GM12892 (cell line): ENCODE measurements around the gene ZC3H12C. TPM values are rescaled to one million over a fixed set of nuclear protein-coding genes. Genes with fewer than 3 reads are reported as not detected.

ENCODE experiments used
- DNase-seq: peaks from one replicate; pipeline ENCODE4 v3.0.0; 2011; ENCODE audit not compliant: insufficient read length
- FAIRE-seq: peaks from 2 replicates; lab custom pipeline; 2011; peaks lifted over from hg19 to GRCh38; lab: Jason Lieb, UNC
- POLR2A ChIP-seq: IDR thresholded peaks from 2 replicates; pipeline ENCODE4 v1.6.1; 2011; ENCODE audit warnings: low read depth, low read length, control low read depth
- POLR2AphosphoS5 ChIP-seq: IDR thresholded peaks from 2 replicates; pipeline ENCODE4 v1.6.1; 2011; ENCODE audit warnings: low read depth, low read length, control low read depth
- TAF1 ChIP-seq: IDR thresholded peaks from 2 replicates; pipeline ENCODE4 v1.6.1; 2011; ENCODE audit warnings: low read depth, mild to moderate bottlenecking, control low read depth, low read length, borderline replicate concordance
- polyA plus RNA-seq: library from polyadenylated mRNA; unstranded; fragments of >200 nt; gene quantifications from one replicate; pipeline ENCODE4 v1.2.1, GENCODE V29; 2012; ENCODE audit warnings: missing spikeins, inconsistent platforms; ENCODE audit not compliant: missing spikeins

Gene ZC3H12C
- 15.0 TPM for polyA plus RNA-seq

DNA sequence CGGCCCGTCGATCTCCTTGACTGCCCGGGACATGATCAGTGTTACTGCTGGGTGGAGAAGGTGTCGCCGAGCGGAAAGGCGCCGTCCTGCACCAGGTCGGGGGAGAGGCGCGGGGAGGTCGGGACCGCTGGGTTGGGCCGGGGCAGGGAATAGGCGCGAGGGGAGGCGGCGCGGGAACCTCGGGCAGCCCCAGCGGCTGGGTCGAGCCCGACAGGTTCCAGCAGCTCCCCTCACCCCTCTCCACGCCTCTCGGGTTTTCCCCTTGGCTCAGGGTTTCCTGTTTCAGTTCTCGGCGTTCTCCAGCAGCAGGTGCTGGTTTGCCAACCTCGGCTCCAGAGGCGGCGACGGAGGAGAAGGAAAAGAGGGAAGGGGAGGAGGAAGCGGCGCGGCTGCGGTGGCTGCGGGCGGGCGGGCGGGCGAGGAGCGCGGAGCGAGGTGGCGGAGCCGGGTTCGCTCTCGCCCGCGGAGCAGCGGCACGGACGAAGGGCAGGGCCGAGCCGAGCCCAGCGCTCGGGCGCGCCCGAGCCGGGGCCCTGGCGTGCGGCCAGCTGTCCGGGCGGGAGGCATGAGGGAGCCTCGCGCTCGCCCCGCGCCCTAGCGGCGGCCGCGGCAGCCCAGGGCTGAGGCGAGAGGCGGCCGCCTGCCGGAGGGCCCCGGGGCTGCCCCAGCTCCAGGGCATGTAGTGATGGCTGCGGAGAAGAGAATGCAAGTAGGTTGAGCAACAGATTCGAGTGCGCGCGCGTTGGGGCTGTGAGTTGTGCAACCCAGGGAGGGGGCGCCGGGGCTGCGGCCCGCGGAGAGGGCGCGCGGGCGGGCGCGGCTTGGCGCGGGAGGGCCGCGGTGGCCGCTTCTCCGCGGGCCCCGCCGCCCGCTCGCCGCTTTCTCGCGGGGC is at the start of gene ZC3H12C:
ZC3H12C (plus strand) TSS at position 878 of the 892 bp plus-strand sequence. CDS start 20 bp downstream, outside the sequence.
- DNase-seq (peak; percentile 53), FAIRE-seq (peak; percentile 88)
- TF ChIP-seq TAF1, result peak; percentile 87; the same call in 1 of the 2 replicates
- peak; percentile 87 for TF ChIP-seq POLR2AphosphoS5
- TF ChIP-seq POLR2A, result peak; percentile 81; the same call in 1 of the 2 replicates

DNA sequence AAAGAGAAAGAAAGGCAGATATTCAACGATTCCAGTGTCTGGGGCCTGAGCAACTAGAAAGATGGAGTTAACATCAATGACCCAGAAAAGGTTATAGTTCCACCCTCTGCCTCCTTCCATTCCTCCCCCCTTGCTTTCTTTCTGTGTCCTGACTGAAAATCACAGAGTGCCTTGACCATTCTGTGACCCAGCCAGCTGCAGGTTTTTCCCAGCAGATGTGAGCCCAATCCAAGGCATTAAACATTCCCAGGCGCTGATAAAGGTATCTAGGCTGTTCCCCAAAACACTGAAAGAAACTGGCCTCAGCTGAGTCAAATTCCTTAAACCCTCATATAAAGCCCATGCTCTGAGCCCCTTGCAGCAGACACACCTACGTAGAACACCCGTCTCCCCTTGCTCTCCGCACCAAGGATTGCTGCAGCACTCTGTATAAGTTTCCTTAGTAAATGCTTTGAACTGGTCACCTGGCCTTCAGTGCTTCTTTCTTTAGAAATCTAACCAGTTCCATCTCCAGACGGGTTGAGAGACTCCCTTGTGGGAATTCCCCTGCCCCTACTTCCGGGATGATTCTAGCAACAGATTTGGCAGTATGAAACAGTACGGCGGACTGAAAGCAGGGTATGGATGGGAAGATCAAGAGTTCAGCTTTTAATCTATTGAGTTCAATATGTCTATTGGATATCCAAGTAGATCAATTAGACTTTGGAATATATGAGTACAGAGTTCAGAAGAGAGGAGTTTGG is 48.8 kb upstream of the ZC3H12C start:
- FAIRE-seq (no peak), DNase-seq (no peak)
- TF ChIP-seq POLR2A, result no peak
- no peak for TF ChIP-seq POLR2AphosphoS5
- no peak for TF ChIP-seq TAF1

DNA sequence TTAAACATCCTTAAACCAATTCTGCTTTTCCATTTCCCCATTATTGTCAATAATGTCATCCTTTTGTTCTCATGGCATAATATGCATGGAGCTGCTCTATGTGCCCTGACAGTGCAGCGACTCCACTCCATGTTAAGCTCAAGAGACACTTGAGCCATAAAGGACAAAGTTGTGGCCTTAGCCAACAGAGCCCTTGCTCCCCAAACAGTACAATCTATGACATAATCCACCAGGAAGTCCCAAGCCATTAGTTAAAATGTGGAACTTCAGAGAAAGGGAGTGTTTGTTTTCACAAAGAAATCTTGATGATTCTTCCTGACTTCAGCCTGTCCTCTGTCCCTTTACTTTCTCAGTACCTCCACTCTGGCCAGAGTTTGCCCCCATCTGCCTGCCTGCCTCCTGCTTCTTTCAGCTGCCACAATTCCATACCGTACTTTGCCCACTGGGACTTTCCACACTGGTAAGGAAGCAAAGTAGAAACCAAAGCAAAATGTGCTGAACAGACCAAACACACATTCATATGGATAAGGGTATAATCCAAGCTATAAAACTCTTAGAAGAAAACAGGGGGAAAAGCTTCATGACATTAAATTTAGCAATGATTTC is 46.3 kb upstream of the ZC3H12C start:
- DNase-seq, result no peak
- no peak for TF ChIP-seq POLR2AphosphoS5
- no peak for TF ChIP-seq TAF1
- no peak for TF ChIP-seq POLR2A
- peak; percentile 51 for FAIRE-seq

DNA sequence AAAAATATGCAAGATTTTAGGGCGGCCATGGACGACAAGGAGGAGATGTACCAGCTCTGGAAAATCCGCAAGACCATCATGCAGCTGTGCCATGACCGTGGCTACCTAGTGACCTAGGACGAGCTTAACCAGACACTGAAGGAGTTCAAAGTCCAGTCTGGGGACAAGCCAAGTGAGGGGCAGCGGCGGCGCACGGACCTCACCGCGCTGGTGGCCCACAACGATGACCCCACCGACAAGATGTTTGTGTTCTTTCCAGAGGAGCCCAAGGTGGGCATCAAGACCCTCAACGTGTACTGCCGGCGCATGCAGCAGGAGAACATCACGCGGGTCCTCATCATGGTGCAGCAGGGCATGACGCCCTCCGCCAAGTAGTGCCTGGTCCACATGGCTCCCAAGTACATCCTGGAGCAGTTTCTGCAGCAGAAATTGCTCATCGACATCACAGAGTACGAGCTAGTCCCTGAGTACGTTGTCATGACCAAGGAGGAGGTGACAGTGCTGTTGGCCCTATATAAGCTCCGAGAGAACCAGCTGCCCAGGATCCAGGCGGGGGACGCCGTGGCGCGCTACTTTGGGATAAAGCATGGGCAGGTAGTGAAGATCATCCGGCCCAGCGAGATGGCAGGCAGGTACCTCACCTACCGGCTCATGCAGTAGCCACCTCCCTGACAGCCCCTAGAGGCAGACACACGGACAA is 43.5 kb upstream of the ZC3H12C start:
- TF ChIP-seq POLR2A (no peak), POLR2AphosphoS5 (no peak), TAF1 (no peak)
- DNase-seq (no peak), FAIRE-seq (no peak)

DNA sequence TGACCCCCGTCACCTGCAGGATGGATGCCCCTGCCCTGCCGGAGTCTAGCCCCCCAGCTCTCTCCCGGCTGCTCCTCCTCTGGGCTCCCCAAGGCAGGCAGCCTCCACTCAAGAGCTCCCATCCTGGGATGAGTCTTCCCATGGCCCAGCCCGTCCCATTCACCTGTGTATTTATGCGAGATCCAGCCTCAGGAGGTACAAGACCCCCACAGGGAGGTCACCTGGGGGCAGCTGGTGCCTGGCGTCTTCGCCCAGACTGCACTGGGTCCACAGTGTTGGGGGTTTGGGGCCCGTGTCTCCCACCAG is 43.0 kb upstream of the ZC3H12C start:
- FAIRE-seq, result no peak
- TF ChIP-seq POLR2AphosphoS5, result no peak
- TF ChIP-seq TAF1, result no peak
- no peak for TF ChIP-seq POLR2A
- DNase-seq, result no peak

DNA sequence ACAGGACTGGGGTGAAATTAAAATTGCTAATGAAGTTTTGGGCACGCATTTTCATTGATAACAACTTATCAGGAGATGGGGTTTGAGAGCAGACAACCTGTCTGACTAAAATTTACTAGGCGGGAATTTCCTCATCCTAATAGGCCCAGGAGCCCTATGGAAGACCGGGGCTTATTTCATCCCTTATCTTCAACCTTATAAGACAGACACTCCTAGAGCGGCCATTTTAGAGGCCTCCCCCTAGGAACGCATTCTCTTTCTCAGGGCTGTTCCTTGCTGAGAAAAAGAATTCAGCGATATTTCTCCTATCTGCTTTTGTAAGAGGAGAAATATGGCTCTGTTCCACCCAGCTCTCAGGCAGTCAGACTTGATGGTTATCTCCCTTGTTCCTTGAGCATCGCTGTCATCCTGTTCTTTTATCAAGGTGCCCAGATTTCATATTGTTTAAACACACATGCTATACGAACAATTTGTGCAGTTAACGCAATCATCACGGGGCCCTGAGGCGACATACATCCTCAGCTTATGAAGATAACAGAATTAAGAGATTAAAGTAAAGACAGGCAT is 39.3 kb upstream of the ZC3H12C start:
- DNase-seq (no peak), FAIRE-seq (no peak)
- TF ChIP-seq POLR2AphosphoS5, result no peak

DNA sequence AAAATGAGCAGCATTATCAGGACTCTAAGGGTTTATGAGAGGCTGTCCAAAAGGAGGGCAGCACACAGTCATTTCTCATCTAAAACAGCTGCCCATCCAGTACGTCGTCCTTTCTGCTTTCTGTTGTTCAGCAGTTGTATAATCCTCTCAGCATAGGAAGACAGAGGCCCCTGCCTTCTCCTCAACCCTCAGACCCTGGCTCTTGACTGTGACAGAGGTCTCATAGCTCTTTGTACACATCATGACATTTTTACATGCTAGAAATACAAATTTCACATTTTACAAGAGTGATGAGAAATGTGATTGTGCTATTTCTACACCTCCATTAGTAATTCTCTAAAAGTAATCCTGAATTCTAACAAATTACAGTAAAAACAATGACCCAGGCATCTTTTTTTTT is 36.2 kb upstream of the ZC3H12C start:
- TF ChIP-seq POLR2AphosphoS5, result no peak
- no peak for TF ChIP-seq POLR2A
- no peak for TF ChIP-seq TAF1
- FAIRE-seq, result no peak
- DNase-seq, result no peak

DNA sequence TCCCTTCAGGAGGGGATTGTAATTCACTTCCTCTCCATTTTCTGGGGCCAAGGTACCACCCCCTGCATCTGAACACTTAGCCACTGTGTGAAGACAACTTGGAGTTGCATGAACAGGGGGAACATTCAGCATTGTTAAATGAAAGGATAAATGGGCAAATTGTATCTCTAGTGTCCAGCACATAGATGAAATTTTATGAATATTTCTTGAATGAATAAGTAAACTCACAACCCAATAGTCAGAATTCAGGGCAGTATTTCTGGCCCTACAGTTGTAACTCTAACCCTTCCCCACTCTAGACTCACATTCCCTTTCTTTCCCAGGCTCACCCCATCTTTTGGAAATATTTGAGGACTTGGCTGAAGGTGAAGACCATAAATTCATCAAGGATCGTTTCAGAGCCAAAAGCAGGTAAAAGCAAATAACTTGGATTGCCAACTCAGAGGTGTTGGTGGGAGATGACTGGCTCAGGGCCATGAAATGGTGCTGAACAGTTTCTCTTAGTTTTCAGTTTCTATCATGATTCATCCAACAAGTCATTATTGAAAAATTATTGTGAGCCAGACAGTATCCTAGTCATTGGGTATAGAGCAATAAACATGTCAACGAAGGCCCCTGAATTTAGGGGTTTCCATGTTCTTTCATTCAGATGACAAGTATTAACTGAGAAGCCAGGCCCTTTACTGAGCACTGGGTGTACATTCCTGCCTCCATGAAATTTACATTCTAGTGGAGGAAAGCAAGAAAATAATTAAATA is 33.3 kb upstream of the ZC3H12C start:
- DNase-seq (no peak), FAIRE-seq (no peak)
- TF ChIP-seq TAF1, result no peak
- no peak for TF ChIP-seq POLR2AphosphoS5
- TF ChIP-seq POLR2A, result no peak

DNA sequence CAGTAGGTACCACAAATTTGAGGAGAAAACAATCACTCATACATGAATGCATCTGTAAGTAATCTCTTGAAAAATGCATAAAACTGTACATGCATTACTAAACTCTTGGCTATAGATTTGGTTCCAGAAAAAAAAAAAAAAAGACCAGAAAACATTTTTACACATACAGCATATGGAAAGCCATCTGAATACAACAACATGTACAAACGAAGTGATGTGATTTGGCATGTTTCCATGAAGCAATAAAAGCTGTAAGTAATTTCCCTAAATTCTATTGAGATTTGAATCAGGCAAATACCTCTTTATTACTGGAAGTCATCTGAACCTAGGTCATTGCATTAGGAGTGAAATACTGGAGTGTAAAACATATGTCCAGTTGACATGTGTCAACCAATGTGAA is 31.9 kb upstream of the ZC3H12C start:
- no peak for DNase-seq

DNA sequence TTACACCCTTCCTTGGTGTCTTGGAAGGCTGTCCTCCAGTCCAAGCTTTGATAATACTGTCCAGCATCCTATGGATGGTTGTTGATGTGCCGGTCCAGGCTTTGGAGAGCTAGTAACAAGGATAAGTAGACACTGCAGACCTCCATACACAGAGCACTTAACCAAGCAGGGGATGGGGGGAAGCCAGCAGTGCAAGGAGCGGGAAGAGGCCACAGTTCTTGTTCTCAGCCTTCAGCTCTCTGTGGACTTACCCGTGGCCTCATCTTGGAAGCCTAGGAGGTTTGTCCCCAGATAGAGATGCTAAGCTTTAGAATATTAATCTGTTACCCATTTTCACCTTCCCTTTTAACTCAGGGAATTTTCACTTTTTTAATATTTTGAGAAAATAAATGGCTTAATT is 30.9 kb upstream of the ZC3H12C start:
- DNase-seq, result no peak
- TF ChIP-seq POLR2A (no peak), POLR2AphosphoS5 (no peak)
- peak; percentile 27 for FAIRE-seq

More for the DNA sequence above, 31.9 kb upstream of the ZC3H12C start:
- FAIRE-seq, result no peak
- TF ChIP-seq POLR2A, result no peak
- TF ChIP-seq POLR2AphosphoS5, result no peak
- TF ChIP-seq TAF1, result no peak
